ENCODE measurements around the gene SPSB3. TPM values are rescaled to one million over a fixed set of nuclear protein-coding genes. Genes with fewer than 3 reads are reported as not detected.
"Not testable (repeated sequence)": the region's sequence is repeated elsewhere in the genome, so short reads cannot be mapped to it uniquely, and the experiment has no call there.

The SPSB3 gene
- total RNA-seq, 4 donors from 2014 or later = 86.2 to 161 (median 88.3) TPM

GRCh38 chr16:1740781-1741490 lies 41.4 kb downstream of the SPSB3 start:
- H3K4me1 ChIP-seq = no peaks in the 10 kb centered on the region
- TF ChIP-seq POLR2A (IDR thresholded peaks at IDR 0.05) (no peak), CTCF (IDR thresholded peaks at IDR 0.05 in 4 of 5, conservative IDR thresholded peaks at IDR 0.05 in 1 of 5) (no peak)
- no peak overlapping the region for H3K27ac ChIP-seq
- peaks cover 0 to 25% of the 10 kb centered on the region in 2 donors for H3K36me3 ChIP-seq
- DNase-seq (no peak), ATAC-seq (no peak)
- H3K4me3 ChIP-seq = no peak overlapping the region
- in situ Hi-C loops (cut with MboI; ENCODE audit: low sequenced_read_pairs in 4 of 4) = no loop called here
- intact Hi-C loops (cut with DNase I; ENCODE audit: low total_unique reads) = no loop called here
- H3K9me3 ChIP-seq = no peaks in the 10 kb centered on the region
- H3K27me3 ChIP-seq = no peaks in the 10 kb centered on the region

GRCh38 chr16:1740234-1740633 lies 42.1 kb downstream of the SPSB3 start:
- no peaks in the 10 kb centered on the region for H3K4me1 ChIP-seq
- intact Hi-C loops (cut with DNase I; ENCODE audit: low total_unique reads) = no loop called here
- ATAC-seq (no peak), DNase-seq (no peak)
- no peak overlapping the region for H3K4me3 ChIP-seq
- no peaks in the 10 kb centered on the region for H3K27me3 ChIP-seq
- TF ChIP-seq CTCF (IDR thresholded peaks at IDR 0.05 in 4 of 5, conservative IDR thresholded peaks at IDR 0.05 in 1 of 5) = no peak
- no peak for TF ChIP-seq POLR2A (IDR thresholded peaks at IDR 0.05)
- H3K36me3 ChIP-seq = peaks cover 0 to 18% of the 10 kb centered on the region in 2 donors
- no peak overlapping the region for H3K27ac ChIP-seq
- in situ Hi-C loops (cut with MboI; ENCODE audit: low sequenced_read_pairs in 4 of 4) = no loop called here
- H3K9me3 ChIP-seq = no peaks in the 10 kb centered on the region

GRCh38 chr16:1734816-1735215 lies 47.6 kb downstream of the SPSB3 start:
- H3K27me3 ChIP-seq = no peaks in the 10 kb centered on the region
- ATAC-seq (no peak), DNase-seq (no peak)
- peaks cover 0 to 22% of the 10 kb centered on the region in 2 donors for H3K36me3 ChIP-seq
- no peaks in the 10 kb centered on the region for H3K9me3 ChIP-seq
- no peak overlapping the region for H3K27ac ChIP-seq
- H3K4me1 ChIP-seq = no peaks in the 10 kb centered on the region
- TF ChIP-seq CTCF (IDR thresholded peaks at IDR 0.05 in 4 of 5, conservative IDR thresholded peaks at IDR 0.05 in 1 of 5) (no peak), POLR2A (IDR thresholded peaks at IDR 0.05) (no peak)
- intact Hi-C loops (cut with DNase I; ENCODE audit: low total_unique reads) = no loop called here
- no peak overlapping the region for H3K4me3 ChIP-seq
- in situ Hi-C loops (cut with MboI; ENCODE audit: low sequenced_read_pairs in 4 of 4) = no loop called here

- H3K36me3 ChIP-seq = peaks cover 0 to 25% of the 10 kb centered on the region in 2 donors
- H3K27ac ChIP-seq = no peak overlapping the region
- ATAC-seq (no peak), DNase-seq (no peak)
- in situ Hi-C loops (cut with MboI; ENCODE audit: low sequenced_read_pairs in 4 of 4) (no loop called here), intact Hi-C loops (cut with DNase I; ENCODE audit: low total_unique reads) (no loop called here)
- H3K4me1 ChIP-seq = no peaks in the 10 kb centered on the region
- no peaks in the 10 kb centered on the region for H3K27me3 ChIP-seq
- no peaks in the 10 kb centered on the region for H3K9me3 ChIP-seq
- H3K4me3 ChIP-seq = no peak overlapping the region
- no peak for TF ChIP-seq POLR2A (IDR thresholded peaks at IDR 0.05)
- no peak for TF ChIP-seq CTCF (IDR thresholded peaks at IDR 0.05 in 4 of 5, conservative IDR thresholded peaks at IDR 0.05 in 1 of 5)
Observed at GRCh38 chr16:1734123-1734522, 48.2 kb downstream of the SPSB3 start.

GRCh38 chr16:1732551-1732987 lies 49.8 kb downstream of the SPSB3 start:
- H3K4me1 ChIP-seq; H3K27ac ChIP-seq; ATAC-seq; in situ Hi-C loops (cut with MboI; ENCODE audit: low sequenced_read_pairs in 4 of 4); H3K27me3 ChIP-seq; H3K4me3 ChIP-seq; intact Hi-C loops (cut with DNase I; ENCODE audit: low total_unique reads); DNase-seq; H3K9me3 ChIP-seq: not testable (repeated sequence)
- peaks cover 0 to 40% of the 10 kb centered on the region in 2 donors for H3K36me3 ChIP-seq

Measured in gastrocnemius medialis (tissue), 4 donors.